Measurements from ENCODE around the gene CNR1. TPM values are rescaled to one million over a fixed set of nuclear protein-coding genes. Genes with fewer than 3 reads are reported as not detected.

CNR1 gene
- 10 to 100 TPM; 23.4 to 57.7 (median 35.0) TPM for total RNA-seq

DNA sequence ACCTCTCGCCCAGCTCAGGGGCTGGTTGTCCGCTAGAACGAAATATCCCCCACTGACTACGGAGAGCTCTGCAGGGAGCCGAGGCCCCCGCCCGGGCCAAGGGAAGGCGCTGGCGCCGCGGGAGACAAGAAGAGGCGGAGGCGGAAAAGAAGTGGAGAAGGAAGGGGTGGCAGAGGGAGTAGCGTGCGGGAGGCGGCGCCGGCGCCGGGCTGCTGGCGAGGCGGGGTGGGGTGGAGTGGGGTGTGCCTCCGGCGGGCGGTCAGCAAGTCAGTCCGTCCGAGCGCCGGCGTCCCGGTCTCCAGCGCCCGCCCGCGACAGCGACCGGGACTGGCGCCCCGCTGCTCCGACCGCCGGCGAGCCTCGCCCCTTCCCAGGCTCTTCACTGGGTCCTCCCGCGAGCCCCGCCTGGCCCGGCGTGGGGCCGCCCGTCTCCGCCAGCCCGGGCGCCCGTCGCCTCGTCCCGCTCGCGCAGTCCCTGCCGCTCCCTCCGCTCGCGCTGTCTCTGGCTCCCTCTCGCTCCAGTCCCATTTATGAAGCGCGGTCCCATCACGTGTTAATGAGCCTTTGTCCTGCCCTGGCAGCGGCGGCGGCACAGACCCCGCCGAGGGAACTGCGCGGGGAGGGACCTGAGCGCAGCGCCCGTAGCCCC is at the start of gene CNR1:
Gene CNR1 (minus strand): TSS at position 504 of the 649 bp plus-strand sequence. CDS start 21,073 bp downstream, outside the sequence.
- TF ChIP-seq, protein P1, sequence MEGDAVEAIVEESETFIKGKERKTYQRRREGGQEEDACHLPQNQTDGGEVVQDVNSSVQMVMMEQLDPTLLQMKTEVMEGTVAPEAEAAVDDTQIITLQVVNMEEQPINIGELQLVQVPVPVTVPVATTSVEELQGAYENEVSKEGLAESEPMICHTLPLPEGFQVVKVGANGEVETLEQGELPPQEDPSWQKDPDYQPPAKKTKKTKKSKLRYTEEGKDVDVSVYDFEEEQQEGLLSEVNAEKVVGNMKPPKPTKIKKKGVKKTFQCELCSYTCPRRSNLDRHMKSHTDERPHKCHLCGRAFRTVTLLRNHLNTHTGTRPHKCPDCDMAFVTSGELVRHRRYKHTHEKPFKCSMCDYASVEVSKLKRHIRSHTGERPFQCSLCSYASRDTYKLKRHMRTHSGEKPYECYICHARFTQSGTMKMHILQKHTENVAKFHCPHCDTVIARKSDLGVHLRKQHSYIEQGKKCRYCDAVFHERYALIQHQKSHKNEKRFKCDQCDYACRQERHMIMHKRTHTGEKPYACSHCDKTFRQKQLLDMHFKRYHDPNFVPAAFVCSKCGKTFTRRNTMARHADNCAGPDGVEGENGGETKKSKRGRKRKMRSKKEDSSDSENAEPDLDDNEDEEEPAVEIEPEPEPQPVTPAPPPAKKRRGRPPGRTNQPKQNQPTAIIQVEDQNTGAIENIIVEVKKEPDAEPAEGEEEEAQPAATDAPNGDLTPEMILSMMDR (IDR thresholded peaks at IDR 0.05; ENCODE audit: low read depth) = no peak

DNA sequence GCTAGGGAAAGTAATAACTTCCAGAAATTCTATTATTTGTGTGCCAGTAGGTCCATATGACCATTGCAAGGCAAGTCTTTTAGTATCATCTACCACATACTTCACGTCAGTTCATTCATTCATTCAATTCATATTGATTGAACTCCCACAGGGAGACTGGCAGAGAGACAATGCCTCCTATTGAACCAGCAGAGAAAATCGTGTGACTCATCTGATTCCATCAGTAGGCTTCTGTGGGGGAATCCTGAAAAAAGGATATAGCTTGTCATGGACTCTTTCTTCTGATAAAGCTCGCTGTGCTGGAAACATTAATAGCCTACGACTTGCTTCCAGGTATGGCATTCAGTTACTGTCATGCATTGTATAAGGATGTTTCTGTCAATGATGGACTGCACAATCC is 45.3 kb upstream of the CNR1 start:
- TF ChIP-seq, protein P1 (IDR thresholded peaks at IDR 0.05; ENCODE audit: low read depth) = no peak

DNA sequence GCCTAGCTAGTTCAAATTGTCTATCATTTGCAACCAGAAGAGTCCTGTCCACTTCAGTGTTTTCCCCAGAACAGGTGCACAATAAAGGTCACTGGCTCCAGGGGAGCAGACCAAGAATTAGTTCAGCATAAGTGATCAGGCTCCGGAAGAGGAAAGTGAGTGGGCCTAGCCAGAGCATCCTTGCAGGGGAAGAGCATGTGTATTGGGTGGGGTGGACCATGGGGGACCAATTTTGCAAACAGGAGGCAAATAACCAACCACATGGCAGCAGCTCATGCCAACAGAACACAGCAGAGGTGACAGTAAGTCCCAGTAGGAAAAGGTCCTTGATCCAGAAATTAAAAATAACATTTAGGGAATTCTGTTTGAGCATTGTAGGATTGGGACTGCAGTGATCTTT is 43.2 kb upstream of the CNR1 start:
- TF ChIP-seq, protein P1 (IDR thresholded peaks at IDR 0.05; ENCODE audit: low read depth) = no peak

DNA sequence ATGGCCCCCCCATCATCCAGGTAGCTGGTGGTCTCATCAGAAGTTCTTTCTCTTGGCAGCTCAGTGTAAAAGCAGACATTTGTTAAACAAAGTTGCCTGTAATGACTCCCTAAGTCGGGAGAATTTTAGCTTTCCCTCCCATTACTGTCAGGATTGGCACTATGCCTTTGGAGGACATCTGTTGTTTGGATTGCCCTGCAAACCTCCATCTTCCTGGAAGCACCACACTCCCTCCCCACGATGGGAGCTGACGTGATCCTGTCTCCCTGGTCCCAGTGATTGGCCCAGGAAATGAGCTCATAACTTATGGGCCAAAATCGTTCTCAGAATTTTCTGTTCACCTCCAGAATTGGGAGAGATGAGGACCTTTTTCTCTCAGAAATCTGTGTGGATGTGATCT is 42.6 kb upstream of the CNR1 start:
- TF ChIP-seq, protein P1 (IDR thresholded peaks at IDR 0.05; ENCODE audit: low read depth) = no peak

DNA sequence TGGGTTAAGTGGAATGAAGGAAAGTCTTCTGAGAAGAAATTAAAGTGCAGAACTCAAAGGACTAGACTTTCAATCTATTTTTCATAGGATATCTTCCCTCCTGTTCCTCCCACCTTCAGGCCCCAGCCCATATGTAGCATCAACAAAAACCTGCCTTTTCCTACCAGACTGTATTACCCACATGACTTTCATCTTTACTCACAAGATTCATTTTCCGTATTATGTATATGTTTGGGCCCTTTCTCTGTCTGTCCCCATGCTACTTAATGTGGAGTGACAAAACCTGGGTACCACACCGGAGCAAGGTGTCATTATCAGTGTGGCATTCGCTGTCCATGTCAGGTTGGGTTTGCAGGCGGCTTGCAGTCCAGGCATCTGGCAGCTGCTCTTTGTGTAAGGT is 18.8 kb upstream of the CNR1 start:
- TF ChIP-seq, protein P1 (IDR thresholded peaks at IDR 0.05; ENCODE audit: low read depth) = no peak

DNA sequence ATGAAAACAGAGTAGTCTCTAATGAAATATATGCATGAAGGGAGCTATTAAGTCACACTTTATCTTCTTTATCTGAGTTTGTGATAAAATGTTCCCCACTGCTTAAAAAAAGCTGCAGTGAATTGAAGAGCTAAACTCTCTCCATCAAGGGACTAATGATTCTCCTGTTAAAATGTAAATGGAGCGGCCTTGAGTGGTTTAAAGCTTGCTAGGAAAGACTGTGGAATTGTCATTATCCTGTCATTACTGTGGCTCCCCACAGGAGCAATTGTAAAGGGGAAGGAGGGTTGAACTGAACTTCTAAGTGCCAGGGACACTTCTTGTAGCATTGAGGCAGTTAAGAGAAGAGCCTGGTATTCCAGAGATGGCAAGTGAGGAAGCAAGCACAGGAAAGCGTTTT is 17.3 kb upstream of the CNR1 start:
- TF ChIP-seq, protein P1 (IDR thresholded peaks at IDR 0.05; ENCODE audit: low read depth) = no peak

DNA sequence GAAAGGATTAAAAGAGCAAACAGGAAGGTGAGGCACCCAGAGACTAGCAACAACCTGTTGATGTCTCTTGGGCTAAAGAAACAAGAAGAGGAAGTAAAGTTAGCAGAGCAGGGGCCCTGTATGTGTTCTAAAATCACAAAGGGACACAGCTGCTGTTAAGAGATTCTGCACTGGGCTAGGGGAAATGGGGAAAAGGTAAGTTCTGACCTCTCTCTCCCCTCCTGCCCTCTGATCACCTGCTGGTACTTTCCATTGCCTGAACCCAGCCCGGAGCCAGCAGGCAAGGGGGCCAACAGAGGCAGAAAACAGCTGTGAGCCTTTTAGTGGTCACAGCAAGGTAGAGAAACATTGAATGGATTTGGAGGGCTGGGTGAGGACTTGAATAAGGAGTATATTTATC is 13.5 kb upstream of the CNR1 start:
- TF ChIP-seq, protein P1 (IDR thresholded peaks at IDR 0.05; ENCODE audit: low read depth) = no peak
